ENCODE measurements around the gene AOC3. TPM values are rescaled to one million over a fixed set of nuclear protein-coding genes. Genes with fewer than 3 reads are reported as not detected.

Gene AOC3
- total and polyA plus RNA-seq, 2 of the 8 experiments (the other 6 are each of a cell fraction or from before 2014, with no cell fraction given): 2.5 to 2.7 TPM

GRCh38 chr17:42850954-42851353, at the start of gene AOC3 (continued):
- TF ChIP-seq USF2 (IDR thresholded peaks at IDR 0.05; ENCODE audit: low read length): no peak
- TF ChIP-seq SRF (IDR thresholded peaks at IDR 0.05; ENCODE audit: low read depth, low read length): no peak
- TF ChIP-seq KDM4A (IDR thresholded peaks at IDR 0.05; ENCODE audit: low read depth, low read length, severe bottlenecking): no peak
- no peak for TF ChIP-seq MAFK (IDR thresholded peaks at IDR 0.05; ENCODE audit: low read depth, low read length)
- no peak for TF ChIP-seq CBX8 (IDR thresholded peaks at IDR 0.05; ENCODE audit: borderline replicate concordance, low read depth, low read length)

Measured in H1 (cell line).